ENCODE data around the gene DIPK1B.
A peak's percentile ranks its signal among the peaks of the same experiment; 100 is the strongest.

- TF ChIP-seq CTCF (IDR thresholded peaks at IDR 0.05; ENCODE audit: low read depth, low read length, poor library complexity, severe bottlenecking) (peak; percentile 82), EZH2phosphoT487 (IDR thresholded peaks at IDR 0.05; ENCODE audit: borderline replicate concordance, low read length) (no peak)
These were observed 14.3 kb downstream of the DIPK1B start for GRCh38 chr9:136726631-136727191.
